ENCODE measurements around the gene CBLN3.

Gene CBLN3

GRCh38 chr14:24435192-24435810 lies 5.8 kb upstream of the CBLN3 start:
- no peak overlapping the region for H3K4me3 ChIP-seq (ENCODE audit: control insufficient read depth, low read depth, low read length)
- TF ChIP-seq, protein P1, sequence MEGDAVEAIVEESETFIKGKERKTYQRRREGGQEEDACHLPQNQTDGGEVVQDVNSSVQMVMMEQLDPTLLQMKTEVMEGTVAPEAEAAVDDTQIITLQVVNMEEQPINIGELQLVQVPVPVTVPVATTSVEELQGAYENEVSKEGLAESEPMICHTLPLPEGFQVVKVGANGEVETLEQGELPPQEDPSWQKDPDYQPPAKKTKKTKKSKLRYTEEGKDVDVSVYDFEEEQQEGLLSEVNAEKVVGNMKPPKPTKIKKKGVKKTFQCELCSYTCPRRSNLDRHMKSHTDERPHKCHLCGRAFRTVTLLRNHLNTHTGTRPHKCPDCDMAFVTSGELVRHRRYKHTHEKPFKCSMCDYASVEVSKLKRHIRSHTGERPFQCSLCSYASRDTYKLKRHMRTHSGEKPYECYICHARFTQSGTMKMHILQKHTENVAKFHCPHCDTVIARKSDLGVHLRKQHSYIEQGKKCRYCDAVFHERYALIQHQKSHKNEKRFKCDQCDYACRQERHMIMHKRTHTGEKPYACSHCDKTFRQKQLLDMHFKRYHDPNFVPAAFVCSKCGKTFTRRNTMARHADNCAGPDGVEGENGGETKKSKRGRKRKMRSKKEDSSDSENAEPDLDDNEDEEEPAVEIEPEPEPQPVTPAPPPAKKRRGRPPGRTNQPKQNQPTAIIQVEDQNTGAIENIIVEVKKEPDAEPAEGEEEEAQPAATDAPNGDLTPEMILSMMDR (IDR thresholded peaks at IDR 0.05; ENCODE audit: control insufficient read depth, insufficient read depth, low read depth, low read length, missing control alignments) = no peak
- DNase-seq (ENCODE audit: low read depth) = no peak

- no peak for DNase-seq (ENCODE audit: low read depth)
- TF ChIP-seq, protein P1 (IDR thresholded peaks at IDR 0.05; ENCODE audit: control insufficient read depth, insufficient read depth, low read depth, low read length, missing control alignments) = no peak
These were observed 5.2 kb upstream of the CBLN3 start for GRCh38 chr14:24434676-24435075.

GRCh38 chr14:24434036-24434435 lies 4.6 kb upstream of the CBLN3 start:
- TF ChIP-seq, protein P1 (IDR thresholded peaks at IDR 0.05; ENCODE audit: control insufficient read depth, insufficient read depth, low read depth, low read length, missing control alignments) = no peak
- H3K4me3 ChIP-seq (ENCODE audit: control insufficient read depth, low read depth, low read length) = no peak overlapping the region
- no peak for DNase-seq (ENCODE audit: low read depth)

More at GRCh38 chr14:24434676-24435075, 5.2 kb upstream of the CBLN3 start:
- no peak overlapping the region for H3K4me3 ChIP-seq (ENCODE audit: control insufficient read depth, low read depth, low read length)

- peak overlapping the region; percentile 65 for H3K4me3 ChIP-seq (ENCODE audit: control insufficient read depth, low read depth, low read length)
- TF ChIP-seq, protein P1 (IDR thresholded peaks at IDR 0.05; ENCODE audit: control insufficient read depth, insufficient read depth, low read depth, low read length, missing control alignments) = no peak
- no peak for DNase-seq (ENCODE audit: low read depth)
These were observed 3.0 kb upstream of the CBLN3 start for GRCh38 chr14:24432259-24433131.

- H3K4me3 ChIP-seq (ENCODE audit: control insufficient read depth, low read depth, low read length) = peak overlapping the region; percentile 65
- peak; percentile 83 for DNase-seq (ENCODE audit: low read depth)
- TF ChIP-seq, protein P1 (IDR thresholded peaks at IDR 0.05; ENCODE audit: control insufficient read depth, insufficient read depth, low read depth, low read length, missing control alignments) = peak; percentile 99
These were observed 2.2 kb upstream of the CBLN3 start for GRCh38 chr14:24431569-24432258.

- TF ChIP-seq, protein P1 (IDR thresholded peaks at IDR 0.05; ENCODE audit: control insufficient read depth, insufficient read depth, low read depth, low read length, missing control alignments) = no peak
- no peak for DNase-seq (ENCODE audit: low read depth)
These were observed 1.5 kb upstream of the CBLN3 start for GRCh38 chr14:24430682-24431568.

More at GRCh38 chr14:24430682-24431568, 1.5 kb upstream of the CBLN3 start:
- peak overlapping the region; percentile 65 for H3K4me3 ChIP-seq (ENCODE audit: control insufficient read depth, low read depth, low read length)

Data from AG09309 (cell line).